HG03457 (cell line): Measurements from ENCODE around the gene CHN1.

Source experiments
- ATAC-seq: cut with Tn5 transposase; IDR thresholded peaks from one replicate; pipeline ENCODE4 v1.9.1; 2021; ENCODE audit warnings: moderate number of reproducible peaks; ENCODE audit not compliant: unreplicated experiment

The CHN1 gene

GRCh38 chr2:174929786-174930185 is 75.4 kb downstream of the CHN1 start:
- no peak for ATAC-seq

GRCh38 chr2:174925046-174925784 is 80.0 kb downstream of the CHN1 start:
- no peak for ATAC-seq

GRCh38 chr2:174924061-174924693 is 81.0 kb downstream of the CHN1 start:
- no peak for ATAC-seq

- ATAC-seq = no peak
These were observed 85.1 kb downstream of the CHN1 start for GRCh38 chr2:174919947-174920595.

GRCh38 chr2:174918886-174919526 is 86.2 kb downstream of the CHN1 start:
- no peak for ATAC-seq

GRCh38 chr2:174916270-174916930 is 88.8 kb downstream of the CHN1 start:
- no peak for ATAC-seq

GRCh38 chr2:174914853-174915760 is 90.1 kb downstream of the CHN1 start:
- ATAC-seq = no peak

- ATAC-seq = no peak
These were observed 96.9 kb downstream of the CHN1 start for GRCh38 chr2:174908284-174908683.

GRCh38 chr2:174903264-174903556 is 102.0 kb downstream of the CHN1 start:
- ATAC-seq = no peak

GRCh38 chr2:174902506-174903263 is 102.5 kb downstream of the CHN1 start:
- no peak for ATAC-seq

- no peak for ATAC-seq
These were observed 104.1 kb downstream of the CHN1 start for GRCh38 chr2:174901075-174901474.

- no peak for ATAC-seq
These were observed 107.9 kb downstream of the CHN1 start for GRCh38 chr2:174897286-174897685.

- no peak for ATAC-seq
These were observed 112.2 kb downstream of the CHN1 start for GRCh38 chr2:174893018-174893417.

- ATAC-seq = no peak
These were observed 112.6 kb downstream of the CHN1 start for GRCh38 chr2:174892546-174892945.

GRCh38 chr2:174888646-174889271 is 116.4 kb downstream of the CHN1 start:
- ATAC-seq = no peak

GRCh38 chr2:174888146-174888545 is 117.0 kb downstream of the CHN1 start:
- ATAC-seq = no peak

- ATAC-seq = no peak
These were observed 122.8 kb downstream of the CHN1 start for GRCh38 chr2:174882416-174882815.

GRCh38 chr2:174881678-174882077 is 123.5 kb downstream of the CHN1 start:
- ATAC-seq = no peak

- ATAC-seq = no peak
These were observed 126.5 kb downstream of the CHN1 start for GRCh38 chr2:174878537-174879147.
